Measurements from ENCODE around the gene RTP3.

Gene RTP3

DNA sequence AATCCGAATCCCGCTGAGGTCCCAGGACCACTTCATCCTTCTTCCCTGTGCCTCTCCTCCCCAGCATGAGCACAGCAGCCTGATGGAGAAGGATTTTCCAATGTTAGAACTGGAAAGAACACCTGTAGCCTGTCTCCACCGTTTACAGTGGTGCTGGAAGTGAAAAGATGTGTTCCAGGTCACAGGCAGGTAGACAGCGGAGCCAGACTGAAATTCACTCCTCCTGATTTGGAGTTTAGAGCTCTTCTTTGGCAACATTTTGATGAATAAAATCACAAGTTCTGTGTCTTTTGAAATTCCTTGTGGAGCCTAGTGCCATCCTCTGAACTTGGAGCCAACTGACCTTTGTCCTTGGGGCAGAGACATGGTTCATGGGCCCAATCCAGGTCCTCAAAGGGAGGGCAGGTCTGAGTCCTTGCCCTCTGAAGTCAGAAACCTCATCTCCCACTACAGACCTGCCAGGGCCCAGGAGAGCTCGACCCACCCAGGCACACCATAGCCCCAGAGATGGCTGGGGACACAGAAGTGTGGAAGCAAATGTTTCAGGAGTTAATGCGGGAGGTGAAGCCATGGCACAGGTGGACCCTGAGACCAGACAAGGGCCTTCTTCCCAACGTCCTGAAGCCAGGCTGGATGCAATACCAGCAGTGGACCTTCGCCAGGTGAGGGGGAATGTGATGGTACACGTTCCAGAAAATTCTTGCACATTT lies at the start of gene RTP3:
RTP3 (plus strand) TSS at position 421 of the 710 bp plus-strand sequence; CDS start at position 508, 87 bp downstream.
- no peak for DNase-seq (ENCODE audit: low read depth)

DNA sequence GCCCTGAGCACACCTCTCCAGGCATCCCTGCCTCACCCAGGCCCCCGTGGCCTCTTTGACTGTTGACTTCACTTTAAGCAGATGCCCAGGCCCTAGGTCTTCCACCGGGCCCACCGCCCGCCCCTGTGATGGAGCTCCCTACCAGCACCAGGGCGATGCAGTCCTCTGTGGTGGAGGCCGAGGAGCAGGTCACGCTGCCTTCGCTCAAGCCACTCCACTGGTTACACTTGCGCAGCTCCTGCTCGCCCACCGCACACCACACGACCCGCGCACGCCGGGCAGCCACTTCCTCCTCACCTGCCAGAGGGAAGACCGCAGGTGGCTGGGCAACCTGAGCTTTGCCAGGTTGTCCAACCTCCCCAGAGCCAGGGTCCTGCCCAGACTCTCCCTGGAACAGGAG lies 49.1 kb upstream of the RTP3 start:
- no peak for DNase-seq (ENCODE audit: low read depth)

DNA sequence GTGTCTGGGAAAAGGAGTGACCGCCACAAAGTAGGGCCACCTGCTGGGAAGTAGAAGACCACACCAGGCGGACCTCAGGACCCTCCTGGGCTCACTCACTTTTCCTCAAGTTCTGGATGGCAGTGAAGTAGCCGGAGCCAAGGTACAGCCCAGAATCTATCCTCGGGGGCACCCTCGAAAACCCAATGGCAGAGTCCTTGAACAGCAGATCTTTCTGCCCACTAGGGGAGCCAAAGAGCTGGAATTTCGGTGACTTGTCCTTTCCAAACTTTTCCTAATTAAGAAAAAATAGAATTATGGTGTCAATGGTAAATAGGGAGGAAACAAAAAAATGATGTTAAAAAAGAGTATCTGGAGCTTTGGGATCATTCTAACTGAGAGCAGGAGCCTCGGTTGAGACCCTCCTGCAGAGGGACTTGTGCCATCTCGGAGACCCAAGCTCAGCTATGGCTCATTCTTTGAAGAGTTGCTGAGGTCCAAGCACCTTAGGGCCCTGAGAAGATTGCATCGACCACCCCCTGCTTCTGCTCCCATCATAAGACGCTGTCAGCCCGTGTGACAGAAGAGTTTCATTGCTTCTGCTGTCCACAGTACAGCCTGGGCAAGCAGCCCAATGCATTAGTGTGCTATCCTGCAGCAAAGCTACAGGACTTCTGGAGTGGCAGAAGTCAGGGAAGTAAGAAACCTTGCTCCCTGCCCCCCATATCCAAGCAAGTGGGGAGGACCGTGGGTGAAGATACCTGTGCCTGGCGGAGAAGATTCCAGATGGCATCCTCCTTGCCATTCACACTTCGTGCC lies 47.8 kb upstream of the RTP3 start:
- DNase-seq (ENCODE audit: low read depth): no peak

DNA sequence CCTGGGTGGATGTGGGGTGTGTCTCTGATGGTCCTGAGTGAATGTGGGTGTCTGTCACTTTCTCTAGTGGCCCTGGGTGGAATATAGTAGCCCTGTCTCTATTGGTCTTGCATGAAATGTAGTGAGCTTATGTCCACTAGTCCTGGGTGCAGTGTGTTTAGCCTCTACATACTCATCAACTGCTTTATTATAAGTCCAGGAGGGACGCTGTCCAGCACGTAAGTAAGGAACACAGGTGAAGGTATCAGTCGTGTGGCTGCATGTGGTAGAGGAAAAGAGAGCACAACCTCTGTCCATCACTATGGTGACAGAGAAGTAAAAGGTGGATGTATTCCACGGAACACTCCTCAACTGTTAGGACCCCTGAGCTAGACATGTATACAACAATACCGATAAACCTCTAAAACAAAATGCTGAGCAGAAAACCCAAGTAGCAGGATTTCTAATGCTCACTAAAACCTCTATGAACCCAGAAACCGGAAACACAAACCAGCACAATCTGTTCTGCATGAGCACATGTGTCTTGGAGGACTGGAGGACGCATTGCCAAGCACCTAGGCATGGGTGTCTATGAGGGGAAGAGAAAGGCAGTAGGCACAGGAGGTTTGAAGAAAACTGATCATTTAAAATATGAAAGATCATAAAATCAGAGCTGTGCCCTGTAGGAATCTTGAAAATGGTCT lies 44.1 kb upstream of the RTP3 start:
- DNase-seq (ENCODE audit: low read depth): no peak

DNA sequence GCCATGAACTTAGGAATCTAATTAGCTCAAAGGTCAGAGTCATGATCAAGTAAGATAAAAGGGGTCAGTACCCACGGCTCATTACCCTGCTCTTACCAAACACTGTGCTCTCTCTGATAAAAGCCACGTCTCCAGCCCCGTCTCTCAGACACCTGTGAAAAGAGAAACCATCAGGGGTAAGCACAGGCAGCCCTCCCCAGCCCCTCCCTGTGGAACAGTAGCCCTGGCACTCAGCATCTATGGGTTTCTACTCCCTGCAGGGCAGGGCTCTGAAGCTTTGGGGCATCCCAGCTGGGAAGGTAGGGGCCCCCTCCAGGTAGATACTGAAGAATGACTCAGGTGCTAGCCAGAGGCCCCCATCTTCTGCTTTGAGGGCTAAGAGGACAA lies 43.6 kb upstream of the RTP3 start:
- no peak for DNase-seq (ENCODE audit: low read depth)

DNA sequence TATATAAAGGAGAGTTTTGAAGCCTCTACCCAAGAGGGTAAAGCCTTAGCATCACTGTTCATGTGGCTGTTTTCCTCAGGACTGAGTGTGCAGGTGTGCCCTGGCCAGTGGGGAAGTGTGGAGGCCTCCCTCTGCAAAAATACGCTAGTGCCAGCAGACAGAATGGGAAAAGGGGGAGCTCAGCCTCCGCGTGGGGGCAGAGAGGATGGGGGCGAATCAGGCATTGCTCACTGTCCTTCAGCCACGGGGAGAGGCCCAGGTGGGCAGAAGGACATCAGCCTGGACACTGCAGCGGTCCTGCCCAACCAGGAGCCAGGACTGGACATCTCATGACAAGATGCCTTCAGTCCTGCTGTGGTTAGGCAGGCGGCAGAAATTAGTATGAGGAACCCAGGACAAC lies 43.2 kb upstream of the RTP3 start:
- DNase-seq (ENCODE audit: low read depth): no peak

DNA sequence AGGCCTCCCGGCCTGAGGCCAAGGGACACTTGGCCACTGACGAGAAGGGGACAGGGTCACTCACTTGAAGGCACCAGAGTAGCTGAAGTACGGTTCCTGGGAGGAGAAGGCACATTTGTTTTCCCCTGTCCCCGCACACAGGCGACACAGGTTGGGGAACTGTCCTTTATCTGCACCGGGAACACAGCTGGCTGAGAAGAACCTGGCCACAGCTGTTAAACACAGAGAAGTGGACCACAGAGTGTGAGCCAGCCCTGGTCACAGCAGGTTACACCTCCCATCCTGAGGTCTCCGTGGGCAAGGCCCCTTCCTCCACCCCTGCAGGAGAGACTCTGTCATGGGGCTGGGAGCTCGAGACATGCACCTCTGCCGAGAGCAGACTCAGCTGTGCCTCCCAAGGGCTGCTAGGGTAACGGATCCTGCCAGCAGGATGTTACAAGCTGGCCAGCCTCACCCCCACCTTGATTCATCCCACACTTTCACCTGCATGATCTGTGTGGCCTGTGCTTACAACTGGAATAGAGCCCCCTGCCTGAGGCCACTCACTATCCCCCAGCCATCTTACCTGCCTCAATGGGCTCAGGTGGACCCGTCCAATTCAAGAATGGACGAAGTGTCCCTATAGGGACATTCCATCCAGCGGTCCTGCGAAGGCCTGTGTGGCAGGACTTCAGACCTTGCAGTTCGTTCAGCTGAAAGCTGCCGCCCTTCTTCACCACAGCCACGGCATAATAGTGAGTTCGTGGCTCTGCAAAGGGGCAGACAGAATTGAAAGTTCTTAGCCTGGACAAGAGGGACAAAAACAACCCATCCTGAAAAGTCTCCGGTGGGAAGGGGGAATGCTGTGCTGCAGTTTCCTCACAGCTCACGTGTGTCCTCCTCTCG lies 42.3 kb upstream of the RTP3 start:
- DNase-seq (ENCODE audit: low read depth): no peak

DNA sequence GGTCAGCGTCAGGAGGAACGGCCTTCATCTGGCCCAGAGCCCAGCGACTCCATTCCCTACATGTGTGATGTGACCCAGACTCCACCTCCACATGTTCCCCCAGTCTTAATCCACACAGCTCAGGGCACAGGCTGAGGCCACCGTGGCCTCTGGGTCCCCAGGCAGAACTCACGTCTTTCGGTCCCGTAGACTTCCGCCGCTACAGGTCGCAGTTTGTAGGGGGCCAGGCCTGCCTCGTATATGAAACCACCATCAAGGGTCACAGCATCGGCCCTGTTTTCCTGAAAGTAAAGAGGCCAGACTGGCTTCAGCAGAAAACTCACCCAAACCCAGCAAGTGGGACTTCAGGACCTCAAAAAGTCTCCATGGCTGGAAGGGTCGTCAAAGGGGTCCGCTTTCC lies 41.7 kb upstream of the RTP3 start:
- DNase-seq (ENCODE audit: low read depth): no peak

DNA sequence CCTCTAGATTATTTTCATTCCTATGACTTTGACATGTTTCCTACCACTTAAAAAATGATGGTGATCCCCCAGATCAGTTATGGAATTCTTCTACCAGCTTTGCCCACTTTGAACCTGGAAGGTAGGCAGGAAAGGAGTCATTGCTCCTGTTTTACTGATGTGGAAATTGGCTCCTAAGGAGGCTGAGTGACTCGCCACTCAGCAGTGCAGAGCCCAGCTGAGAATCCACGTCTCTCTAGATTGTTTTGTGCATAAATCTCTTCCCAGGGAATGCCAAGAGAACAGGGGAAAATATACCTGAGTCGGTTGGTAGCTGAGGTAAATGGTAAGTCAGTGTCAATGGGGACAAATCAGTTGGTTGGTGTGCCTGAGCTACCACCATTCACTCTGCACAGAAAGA lies 37.7 kb upstream of the RTP3 start:
- no peak for DNase-seq (ENCODE audit: low read depth)

DNA sequence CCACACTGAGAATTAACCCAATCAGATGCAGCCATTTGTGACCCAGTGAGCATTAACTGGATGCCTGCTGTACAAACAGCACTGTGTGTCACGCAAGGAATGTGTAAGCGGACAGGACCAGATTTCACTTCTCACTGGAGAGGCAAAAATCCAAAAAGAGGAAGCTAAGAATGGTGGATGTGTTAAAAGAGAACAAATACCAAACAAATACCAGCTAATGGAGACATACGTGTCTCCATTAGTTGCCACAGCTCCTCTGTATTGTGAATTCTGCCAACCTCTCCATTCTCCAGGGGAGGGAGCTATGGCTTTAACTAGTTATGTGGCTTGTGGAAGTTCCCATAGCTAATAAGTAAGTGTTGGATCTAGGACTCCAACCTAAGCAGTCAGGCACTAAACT lies 35.7 kb upstream of the RTP3 start:
- no peak for DNase-seq (ENCODE audit: low read depth)

DNA sequence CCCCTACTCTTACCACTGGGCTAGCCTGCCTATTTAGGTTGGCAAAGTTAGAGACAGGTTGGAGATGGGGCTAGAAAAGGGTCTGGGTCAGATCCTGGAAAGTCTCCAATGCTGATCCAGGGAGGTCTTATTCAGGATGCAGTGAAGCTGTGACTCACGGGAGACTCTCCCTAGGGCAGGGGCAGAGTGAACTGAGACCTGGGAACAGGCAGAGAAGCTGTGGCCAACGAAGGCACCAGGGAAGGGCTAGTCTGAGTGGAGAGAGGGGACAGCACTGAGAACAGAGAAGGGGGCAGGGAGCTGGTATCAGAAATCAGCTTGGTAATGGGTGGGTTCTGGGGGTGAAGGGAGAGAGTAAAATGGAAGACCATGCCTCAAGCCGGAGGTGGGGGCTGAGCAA lies 35.3 kb upstream of the RTP3 start:
- no peak for DNase-seq (ENCODE audit: low read depth)

DNA sequence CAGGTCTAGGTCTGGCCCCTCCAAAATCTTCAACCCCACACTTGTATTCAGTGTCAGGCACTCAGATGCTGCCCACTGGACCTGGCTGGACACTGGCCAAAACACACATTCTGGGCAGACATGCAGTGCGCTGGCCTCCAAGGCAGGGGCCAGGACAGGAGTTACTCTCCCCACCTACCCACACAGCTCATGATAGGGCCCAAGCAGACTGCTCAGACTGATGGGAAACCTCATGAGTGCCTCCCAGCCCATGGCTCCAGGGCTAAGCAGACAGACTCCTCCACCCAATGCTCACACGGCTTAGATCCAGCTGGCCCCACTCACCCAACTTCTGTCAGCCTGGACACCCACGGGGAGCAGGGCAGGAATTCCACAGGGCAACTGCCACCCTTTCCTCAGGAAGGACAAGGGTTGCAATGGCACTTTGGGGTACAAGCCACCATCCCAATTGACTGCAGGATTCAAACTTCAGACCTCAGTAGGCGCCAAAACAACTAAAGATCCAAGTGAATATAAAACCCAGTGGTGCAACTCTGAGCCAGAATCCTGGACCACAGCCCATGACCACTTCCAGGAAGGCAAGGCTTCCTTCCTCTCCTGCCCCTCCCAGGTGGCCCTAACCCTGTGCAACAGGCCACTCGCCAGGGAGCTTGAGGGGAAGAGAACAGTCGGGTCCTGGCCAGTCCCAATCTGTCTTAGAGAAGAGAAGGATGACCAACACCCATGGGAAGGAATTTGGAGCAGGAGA lies 34.5 kb upstream of the RTP3 start:
- no peak for DNase-seq (ENCODE audit: low read depth)

DNA sequence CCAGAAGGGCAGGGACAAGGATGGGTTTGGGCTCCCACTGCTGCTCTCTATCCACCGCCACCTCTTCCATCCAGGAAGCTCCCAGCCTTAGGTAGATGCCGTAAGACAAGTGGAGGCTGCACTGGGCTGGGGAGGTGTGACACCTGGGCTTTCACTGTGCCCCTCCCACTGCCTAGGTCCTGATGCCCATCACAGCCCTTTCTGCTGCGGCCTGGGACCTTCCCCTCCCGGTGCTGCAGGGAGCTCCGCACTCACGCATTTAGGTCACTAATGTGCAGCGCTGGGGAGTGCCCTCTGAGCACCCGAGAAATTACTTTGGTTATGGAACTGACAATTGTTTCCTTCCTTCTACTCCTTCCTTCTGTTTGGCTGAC lies 33.9 kb upstream of the RTP3 start:
- DNase-seq (ENCODE audit: low read depth): no peak

DNA sequence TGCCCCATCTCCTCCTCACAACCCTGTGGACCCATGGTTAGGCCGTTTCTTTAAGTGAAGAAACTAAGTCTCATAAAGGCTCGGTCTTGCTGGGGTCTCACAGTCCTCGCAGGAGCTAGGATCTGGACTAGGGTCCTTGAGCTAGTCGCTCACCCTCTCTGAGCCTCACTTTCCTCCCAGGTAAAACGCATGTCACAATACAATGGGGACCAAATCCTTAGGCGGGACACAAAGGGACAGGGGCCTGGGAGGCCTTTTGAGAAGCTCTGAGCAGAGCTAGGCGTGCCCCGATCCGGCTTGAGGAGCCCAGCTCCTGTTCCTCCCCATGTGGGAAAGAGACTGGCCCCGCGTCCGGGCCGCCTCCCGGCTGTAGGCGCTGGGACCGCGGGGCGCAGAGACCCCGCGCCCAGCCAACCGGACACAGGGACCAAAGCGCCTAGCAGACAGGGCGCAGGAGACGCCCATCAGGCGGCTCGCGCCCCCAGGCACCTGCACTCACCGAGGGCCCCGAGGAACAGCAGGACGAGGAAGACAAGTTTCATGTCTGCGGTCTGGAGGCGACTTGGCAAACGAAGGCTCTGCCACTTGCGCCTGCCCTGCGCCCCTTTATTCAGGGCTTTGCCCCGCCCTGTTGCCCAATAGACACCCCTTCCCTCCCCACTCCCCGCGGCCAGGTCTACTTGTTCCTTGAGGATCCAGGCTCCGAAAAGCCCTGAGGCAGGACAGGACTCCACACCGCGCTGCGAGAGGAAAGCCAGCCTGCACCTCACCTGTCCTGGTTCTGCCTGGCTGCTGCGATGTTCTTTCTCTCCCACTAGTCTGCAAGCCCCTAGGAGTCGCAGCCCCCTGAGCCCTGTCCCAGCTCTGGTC lies 33.2 kb upstream of the RTP3 start, which contains the start of gene LTF:
LTF (minus strand) TSS at position 580 of the 870 bp plus-strand sequence; CDS start at position 542, 38 bp downstream.
- no peak for DNase-seq (ENCODE audit: low read depth)

DNA sequence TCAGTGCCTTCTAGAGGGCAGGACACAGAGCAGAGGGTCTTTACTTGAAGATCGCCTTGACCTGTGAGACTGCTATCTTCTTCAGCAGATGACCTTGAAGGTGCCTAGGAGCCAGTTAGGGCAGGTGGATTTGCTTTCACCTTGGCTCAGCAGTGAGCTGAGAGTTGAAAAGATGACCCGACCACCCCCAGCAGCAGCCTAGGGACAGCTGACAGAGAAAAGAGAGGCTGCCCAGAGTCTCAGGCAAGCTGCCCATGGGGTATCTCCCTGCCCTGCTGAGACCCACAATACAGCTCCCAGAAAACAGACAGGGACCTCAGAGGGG lies 32.6 kb upstream of the RTP3 start:
- DNase-seq (ENCODE audit: low read depth): no peak

DNA sequence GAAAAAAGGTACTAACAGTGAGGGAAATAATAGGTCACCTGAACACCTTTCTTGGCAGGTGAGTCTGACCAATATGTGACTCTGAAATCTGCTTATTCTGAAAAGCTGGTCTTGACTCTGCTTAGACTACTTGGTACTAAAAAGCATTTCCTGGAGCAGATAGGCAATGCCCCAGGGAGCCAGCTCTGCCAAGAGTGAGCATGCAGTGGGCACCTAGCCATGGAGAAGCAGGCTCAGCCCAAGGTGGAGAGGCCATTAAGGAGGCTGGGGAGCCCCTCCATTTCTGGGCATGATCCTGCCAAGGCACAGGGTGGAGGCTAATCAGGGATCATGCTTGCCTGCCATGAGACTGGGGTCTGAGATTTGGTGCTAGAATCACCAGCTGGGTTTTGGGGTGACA lies 31.5 kb upstream of the RTP3 start:
- DNase-seq (ENCODE audit: low read depth): no peak

DNA sequence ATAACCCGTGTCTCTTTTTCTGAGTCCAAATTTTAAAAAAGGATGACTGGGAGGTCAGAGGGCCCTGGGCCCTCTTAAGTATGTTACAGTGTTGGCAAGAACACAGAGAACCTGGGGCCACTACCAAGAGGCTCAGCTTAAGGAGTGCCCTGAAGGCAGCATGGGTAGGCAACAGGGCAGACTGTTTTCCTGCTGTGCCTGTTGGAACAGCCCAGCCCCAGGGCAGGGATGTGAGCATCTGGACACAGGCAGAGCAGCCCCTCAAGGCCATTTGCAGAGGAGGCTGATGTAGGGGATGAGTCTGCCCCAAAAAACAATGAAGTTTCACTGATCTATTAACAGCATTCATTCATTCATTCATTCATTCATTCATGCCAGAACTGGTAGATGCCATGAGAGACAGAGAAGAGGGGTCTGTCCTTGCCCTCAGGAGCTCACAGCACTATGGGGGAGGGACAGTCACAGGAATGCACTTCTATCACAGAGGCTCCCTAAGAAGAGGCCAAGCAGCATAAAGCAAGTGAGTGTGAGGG lies 30.8 kb upstream of the RTP3 start:
- no peak for DNase-seq (ENCODE audit: low read depth)

DNA sequence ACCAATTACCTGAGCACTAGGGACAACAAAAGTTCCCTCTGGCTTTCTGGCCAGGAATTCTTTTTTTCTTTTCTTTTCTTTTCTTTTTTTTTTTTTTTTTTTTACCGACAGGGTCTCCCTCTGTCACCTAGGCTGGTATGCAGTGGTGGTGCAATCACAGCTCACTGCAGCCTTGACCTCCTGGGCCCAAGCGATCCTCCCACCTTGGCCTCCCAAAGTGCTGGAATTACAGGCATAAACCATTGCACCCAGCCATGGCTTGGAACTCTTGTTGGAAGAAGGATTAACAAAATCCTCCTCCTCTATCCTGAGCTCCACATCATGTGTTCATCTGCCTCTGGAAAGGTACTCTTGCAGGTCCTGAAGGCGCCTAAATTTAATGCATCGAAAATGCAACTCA lies 30.2 kb upstream of the RTP3 start:
- no peak for DNase-seq (ENCODE audit: low read depth)

DNA sequence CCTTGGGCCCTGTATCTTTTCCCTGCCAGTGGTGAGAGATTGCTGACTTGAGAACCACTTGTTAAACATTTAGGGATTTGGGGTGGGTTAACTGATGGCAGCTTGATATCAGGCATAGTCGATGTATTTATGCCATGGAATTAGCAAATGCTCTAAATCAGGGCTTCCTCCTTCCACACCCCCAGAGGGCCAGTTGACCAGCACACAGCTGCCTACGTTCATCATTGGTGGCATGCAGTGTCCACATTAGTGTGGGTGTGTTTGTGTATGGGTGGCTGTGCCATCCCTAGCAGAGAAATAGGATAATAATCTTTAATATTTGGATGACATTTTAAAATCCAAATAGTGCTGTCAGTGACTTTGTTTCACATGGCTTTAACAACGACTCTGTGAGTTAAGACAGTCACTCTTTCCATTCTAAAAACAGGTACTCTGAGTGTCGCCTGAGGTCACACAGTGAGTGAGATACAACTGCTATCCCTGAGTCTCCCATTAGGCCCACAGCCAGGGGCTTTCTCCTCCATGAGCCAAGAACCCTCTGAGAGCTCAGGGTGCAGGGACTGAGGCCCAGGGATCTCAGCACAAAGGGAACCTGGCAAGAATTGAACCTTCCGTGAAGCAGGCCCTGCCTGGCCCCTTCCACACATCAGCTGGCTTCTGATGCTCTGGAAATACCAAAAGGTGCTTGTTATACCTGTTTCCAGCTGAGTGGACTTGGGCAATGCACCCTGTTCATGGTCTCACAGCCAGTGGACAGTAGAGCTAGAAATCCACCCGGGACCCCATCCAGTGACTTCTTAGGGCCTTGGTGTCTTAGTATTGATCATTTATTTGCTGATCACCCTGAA lies 28.8 kb upstream of the RTP3 start:
- DNase-seq (ENCODE audit: low read depth): no peak
